A549 treated with AZD9567 at 1 μM for 4 hours (cell line): ENCODE results near the gene CA9. TPM values are rescaled to one million over a fixed set of nuclear protein-coding genes. Genes with fewer than 3 reads are reported as not detected.

Experiments
- total RNA-seq: library from RNA; stranded (reverse); fragments of 200-300 nt; extraction: Qiagen RNA extraction; gene quantifications from 5 replicates; pipeline ENCODE4 v1.2.3, GENCODE V29; 2022; ENCODE audit not compliant: insufficient read depth

Gene CA9
- 3.6 to 9.1 TPM (median 6.0 TPM) in 5 replicates for total RNA-seq

DNA sequence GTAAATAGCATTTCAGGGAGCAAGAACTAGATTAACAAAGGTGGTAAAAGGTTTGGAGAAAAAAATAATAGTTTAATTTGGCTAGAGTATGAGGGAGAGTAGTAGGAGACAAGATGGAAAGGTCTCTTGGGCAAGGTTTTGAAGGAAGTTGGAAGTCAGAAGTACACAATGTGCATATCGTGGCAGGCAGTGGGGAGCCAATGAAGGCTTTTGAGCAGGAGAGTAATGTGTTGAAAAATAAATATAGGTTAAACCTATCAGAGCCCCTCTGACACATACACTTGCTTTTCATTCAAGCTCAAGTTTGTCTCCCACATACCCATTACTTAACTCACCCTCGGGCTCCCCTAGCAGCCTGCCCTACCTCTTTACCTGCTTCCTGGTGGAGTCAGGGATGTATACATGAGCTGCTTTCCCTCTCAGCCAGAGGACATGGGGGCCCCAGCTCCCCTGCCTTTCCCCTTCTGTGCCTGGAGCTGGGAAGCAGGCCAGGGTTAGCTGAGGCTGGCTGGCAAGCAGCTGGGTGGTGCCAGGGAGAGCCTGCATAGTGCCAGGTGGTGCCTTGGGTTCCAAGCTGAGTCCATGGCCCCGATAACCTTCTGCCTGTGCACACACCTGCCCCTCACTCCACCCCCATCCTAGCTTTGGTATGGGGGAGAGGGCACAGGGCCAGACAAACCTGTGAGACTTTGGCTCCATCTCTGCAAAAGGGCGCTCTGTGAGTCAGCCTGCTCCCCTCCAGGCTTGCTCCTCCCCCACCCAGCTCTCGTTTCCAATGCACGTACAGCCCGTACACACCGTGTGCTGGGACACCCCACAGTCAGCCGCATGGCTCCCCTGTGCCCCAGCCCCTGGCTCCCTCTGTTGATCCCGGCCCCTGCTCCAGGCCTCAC, at the start of gene CA9:
Gene CA9 (plus strand): TSS at position 797 of the 893 bp plus-strand sequence. CDS start 32 bp downstream, at position 829.

DNA sequence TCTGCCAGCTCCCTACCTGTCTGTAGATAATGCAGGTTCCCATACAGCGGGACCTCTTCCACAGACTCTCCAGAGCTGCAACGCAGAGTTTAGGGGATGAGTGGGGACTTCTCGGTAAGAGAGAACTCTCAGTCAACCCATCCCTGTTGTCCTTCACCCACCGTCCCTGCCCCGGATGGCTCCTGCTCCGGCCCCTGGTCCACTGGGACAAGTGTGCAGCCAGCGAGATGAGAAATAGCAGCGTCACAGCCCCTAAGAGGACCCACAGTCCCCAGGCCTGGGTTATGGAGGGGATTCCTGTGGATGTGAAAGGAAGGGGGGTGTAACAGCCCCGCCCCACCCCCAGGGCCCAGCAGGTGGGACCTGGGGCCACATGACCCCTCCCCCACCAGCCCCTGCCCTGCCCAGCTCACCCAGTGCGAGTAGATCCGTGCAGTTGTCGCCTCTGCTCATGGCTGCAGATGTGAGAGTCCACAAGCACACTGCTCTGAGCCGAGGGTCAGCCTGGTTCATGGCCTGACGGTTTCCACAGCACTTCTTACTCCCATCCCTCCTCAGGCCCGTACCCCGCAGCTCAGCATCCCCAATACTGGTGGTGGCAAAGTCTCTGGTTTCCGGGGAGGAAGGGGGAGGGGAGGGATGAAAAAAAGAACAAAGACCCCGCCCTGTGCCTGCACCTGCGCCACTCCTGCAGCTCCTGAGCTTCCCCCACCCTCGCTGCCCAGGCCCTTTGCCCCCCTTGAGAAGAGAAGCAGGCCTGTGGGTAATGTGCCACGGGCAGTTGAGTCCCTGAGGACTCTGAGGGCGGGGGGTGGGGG, 23.2 kb upstream of the CA9 start, which contains the start of gene SIT1:
Gene SIT1 (minus strand): TSS at position 591 of the 818 bp plus-strand sequence. CDS start 78 bp downstream, at position 513.

GRCh38 chr9:35657546-35658136, 16.1 kb upstream of the CA9 start, which contains the start of gene RMRP:
RMRP (minus strand) TSS chr9:35658019.

DNA sequence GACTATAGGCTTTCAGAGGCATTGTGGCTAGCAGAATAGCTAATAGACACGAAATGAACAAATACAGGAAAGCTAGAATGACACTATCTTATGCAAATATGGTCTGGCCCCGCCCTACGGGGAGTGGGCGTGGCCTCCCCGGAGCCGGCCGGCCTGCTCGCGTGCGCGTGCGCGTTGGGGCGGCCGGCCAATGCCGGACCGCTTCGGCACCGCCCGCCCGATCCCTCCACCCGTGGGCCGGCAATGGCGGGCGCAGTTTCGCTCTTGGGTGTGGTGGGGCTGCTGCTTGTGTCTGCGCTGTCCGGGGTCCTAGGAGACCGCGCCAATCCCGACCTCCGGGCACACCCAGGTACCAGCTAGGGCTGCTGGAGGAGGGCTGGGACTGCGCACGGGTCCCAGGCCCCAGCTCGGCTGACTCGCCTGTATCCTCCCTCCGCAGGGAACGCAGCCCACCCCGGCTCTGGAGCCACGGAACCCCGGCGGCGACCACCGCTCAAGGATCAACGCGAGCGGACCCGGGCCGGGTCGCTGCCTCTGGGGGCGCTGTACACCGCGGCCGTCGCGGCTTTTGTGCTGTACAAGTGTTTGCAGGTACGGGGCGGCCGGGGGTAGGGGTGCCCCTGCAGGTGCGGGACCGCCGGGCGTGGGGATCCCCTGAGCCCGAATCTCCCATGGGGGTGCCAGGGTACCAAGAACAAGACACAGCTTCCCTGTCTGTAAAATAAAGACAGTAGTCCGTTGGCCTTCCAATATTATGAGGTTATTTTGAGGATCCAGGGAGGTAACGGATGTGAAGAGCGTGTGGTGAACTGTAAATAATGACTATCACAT, 15.4 kb upstream of the CA9 start, which contains the start of gene CCDC107:
Gene CCDC107 (plus strand): TSS at position 156 of the 831 bp plus-strand sequence. CDS start 88 bp downstream, at position 244.

DNA sequence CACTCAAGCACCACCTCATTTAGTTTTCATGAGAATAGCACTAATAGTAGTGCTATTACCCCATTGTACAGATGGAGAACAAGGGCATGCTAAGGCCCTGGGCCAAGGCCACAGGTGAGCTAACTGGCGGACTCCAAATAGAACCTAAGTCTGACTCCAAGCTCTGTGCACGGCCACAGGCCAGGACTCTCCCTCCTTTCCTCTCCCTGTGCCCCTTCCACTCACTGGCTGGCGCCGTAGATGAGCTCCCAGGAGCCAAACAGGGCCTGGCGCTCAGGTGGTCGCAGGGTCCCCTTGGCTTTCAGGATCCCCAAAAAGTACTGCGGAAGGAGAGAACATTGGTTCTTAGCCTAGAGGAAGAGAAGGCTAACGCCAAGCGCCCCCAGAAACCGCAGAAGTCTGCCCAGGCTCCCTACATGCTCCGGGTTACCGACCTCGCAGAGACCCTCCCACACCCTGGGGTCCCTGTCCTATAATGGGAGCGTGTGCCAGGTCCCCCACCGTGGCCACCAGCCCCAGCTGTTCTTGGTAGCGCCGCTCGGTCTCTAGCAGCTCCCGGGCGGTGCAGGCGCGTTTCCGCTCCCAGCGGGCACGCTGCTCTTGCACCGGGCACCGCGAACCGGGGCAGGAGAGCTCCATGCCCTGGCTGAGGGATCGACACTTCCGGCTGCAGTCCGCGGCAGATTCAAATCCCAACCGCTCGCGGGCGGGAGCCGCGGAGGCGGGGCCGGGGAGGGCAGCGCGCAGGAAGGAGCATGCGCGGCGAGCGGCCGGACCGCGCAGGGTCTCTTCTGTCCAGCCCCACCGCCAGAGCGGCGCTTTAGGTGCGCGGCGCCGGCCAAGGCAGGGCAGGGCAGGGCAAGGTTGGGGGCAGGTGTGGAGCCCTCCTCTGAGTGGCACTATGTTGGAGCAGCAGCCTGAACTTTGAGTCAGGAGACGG, 8.9 kb upstream of the CA9 start, which contains the start of gene ARHGEF39:
Gene ARHGEF39 (minus strand): TSS at position 665 of the 940 bp plus-strand sequence. CDS start 26 bp downstream, at position 639.

DNA sequence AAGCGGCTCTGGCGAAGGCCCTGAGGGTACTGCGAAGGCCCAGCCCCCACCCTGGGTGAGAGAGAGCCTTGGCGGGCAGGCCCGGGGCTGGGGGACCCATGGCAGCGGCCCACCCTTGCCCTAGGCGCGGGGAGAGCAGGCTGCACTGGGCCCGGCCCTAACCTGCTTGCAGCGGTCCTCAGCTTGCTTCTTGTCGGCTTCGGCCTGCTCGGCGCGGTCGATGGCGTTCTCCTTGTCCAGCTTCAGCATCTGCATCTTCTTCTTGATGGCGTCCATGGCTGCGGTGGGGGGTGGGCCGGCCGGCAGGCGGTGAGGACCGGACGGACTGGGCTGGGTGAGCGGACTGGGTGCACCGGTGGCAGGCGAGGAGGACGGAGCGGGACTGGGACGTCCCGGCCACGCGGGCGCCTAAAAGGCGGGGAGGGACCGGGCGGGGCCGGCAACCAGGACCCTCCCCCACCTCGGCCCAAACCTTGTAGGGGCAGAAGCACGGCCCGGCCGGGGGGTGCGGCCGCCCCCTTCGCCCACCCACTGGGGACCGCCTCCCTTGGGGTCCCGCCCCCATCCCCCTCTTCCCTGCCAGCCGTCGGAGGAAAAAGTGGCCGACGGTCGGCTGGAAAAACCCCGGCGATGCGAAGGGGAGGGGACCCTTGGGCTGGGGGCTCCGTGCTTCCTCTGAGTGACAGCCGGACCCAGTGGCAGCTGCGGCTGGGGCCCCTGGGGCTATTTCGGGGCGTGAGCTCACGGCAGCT, 16.0 kb downstream of the CA9 start, which contains the start of gene TPM2:
Gene TPM2 (minus strand): TSS at position 384 of the 752 bp plus-strand sequence. CDS start 108 bp downstream, at position 276.

Other genes with a start within 250 kb of the CA9 start
- gene RUSC2, start 183.8 kb upstream of the CA9 start, total RNA-seq = 21.5 to 31.8 TPM (median 30.2 TPM) in 5 replicates
- gene TESK1, start 68.7 kb upstream of the CA9 start, total RNA-seq = 30.0 to 33.3 TPM (median 32.3 TPM) in 5 replicates
- 0.15 to 0.29 TPM (median 0.18 TPM) in 4 of 5 replicates, not detected in the other for gene CD72, start 55.5 kb upstream of the CA9 start, total RNA-seq
- gene SIT1, start 23.0 kb upstream of the CA9 start, total RNA-seq = not detected in 5 replicates
- gene RMRP, start 15.9 kb upstream of the CA9 start, total RNA-seq = 4.1 to 24.8 TPM (median 6.7 TPM) in 4 of 5 replicates, not detected in the other
- 25.4 to 30.2 TPM (median 27.1 TPM) in 5 replicates for gene CCDC107, start 15.6 kb upstream of the CA9 start, total RNA-seq
- gene ARHGEF39, start 8.7 kb upstream of the CA9 start, total RNA-seq = 10.5 to 16.6 TPM (median 15.3 TPM) in 5 replicates
- gene TPM2, start 16.0 kb downstream of the CA9 start, total RNA-seq = 630 to 705 TPM (median 658 TPM) in 5 replicates
- gene TLN1, start 58.3 kb downstream of the CA9 start, total RNA-seq = 112 to 140 TPM (median 116 TPM) in 5 replicates
- 55.7 to 63.0 TPM (median 56.5 TPM) in 5 replicates for gene CREB3, start 58.7 kb downstream of the CA9 start, total RNA-seq
- 31.9 to 45.0 TPM (median 40.0 TPM) in 5 replicates for gene GBA2, start 75.3 kb downstream of the CA9 start, total RNA-seq
- gene RGP1, start 75.4 kb downstream of the CA9 start, total RNA-seq = 12.8 to 15.8 TPM (median 14.8 TPM) in 5 replicates
- 0.23 to 0.29 TPM (median 0.26 TPM) in 3 of 5 replicates, not detected in the others for gene MSMP, start 80.3 kb downstream of the CA9 start, total RNA-seq
- 4.8 to 5.5 TPM (median 5.5 TPM) in 4 of 5 replicates, not detected in the other for gene NPR2, start 117.7 kb downstream of the CA9 start, total RNA-seq
- gene SPAG8, start 138.3 kb downstream of the CA9 start, total RNA-seq = 0.21 to 0.47 TPM (median 0.40 TPM) in 4 of 5 replicates, not detected in the other
- gene HINT2, start 141.1 kb downstream of the CA9 start, total RNA-seq = 60.2 to 112 TPM (median 101 TPM) in 5 replicates
- not detected in 5 replicates for gene FAM221B, start 154.8 kb downstream of the CA9 start, total RNA-seq
- gene TMEM8B, start 155.3 kb downstream of the CA9 start, total RNA-seq = 1.5 to 3.6 TPM (median 3.1 TPM) in 5 replicates
- not detected in 5 replicates for gene OR13J1, start 196.5 kb downstream of the CA9 start, total RNA-seq
- 0.17 to 0.23 TPM (median 0.19 TPM) in 4 of 5 replicates, not detected in the other for gene HRCT1, start 232.3 kb downstream of the CA9 start, total RNA-seq
- 0.05 TPM in 1 of 5 replicates, not detected in the others for gene SPAAR, start 235.6 kb downstream of the CA9 start, total RNA-seq